H9 (cell line): ENCODE results near the gene HAUS7. TPM values are rescaled to one million over a fixed set of nuclear protein-coding genes. Genes with fewer than 3 reads are reported as not detected.

Experiments
- DNase-seq: peaks from one replicate; pipeline ENCODE4 v3.0.0-alpha.2; 2017
- H2AFZ ChIP-seq: one replicate; pipeline ENCODE4 v1.6.1; 2013; ENCODE audit warnings: mild to moderate bottlenecking, low read length, control low read depth, moderate library complexity
- H2AK5ac ChIP-seq: 2 replicates; pipeline ENCODE4 v1.6.1; 2013; ENCODE audit warnings: low read length, control low read depth, mixed read lengths; ENCODE audit not compliant: insufficient read length
- H2BK120ac ChIP-seq: one replicate; pipeline ENCODE4 v1.6.1; 2013; ENCODE audit warnings: low read depth, mild to moderate bottlenecking, low read length, control low read depth, inconsistent platforms; ENCODE audit not compliant: poor library complexity, severe bottlenecking
- H2BK12ac ChIP-seq: 2 replicates; pipeline ENCODE4 v1.6.1; 2013; ENCODE audit warnings: low read length, control low read depth, mixed read lengths, low read depth; ENCODE audit not compliant: insufficient read length
- H2BK15ac ChIP-seq: 2 replicates; pipeline ENCODE4 v1.6.1; 2013; ENCODE audit warnings: low read depth, low read length, control low read depth
- H2BK20ac ChIP-seq: one replicate; pipeline ENCODE4 v1.6.1; 2013; ENCODE audit warnings: low read depth, mild to moderate bottlenecking, low read length, control low read depth, inconsistent platforms; ENCODE audit not compliant: poor library complexity, severe bottlenecking
- H2BK5ac ChIP-seq: 2 replicates; pipeline ENCODE4 v1.6.1; 2013; ENCODE audit warnings: low read length, control low read depth, mixed read lengths; ENCODE audit not compliant: insufficient read length
- H3K14ac ChIP-seq: 2 replicates; pipeline ENCODE4 v1.6.1; 2013; ENCODE audit warnings: low read length, control low read depth; ENCODE audit not compliant: insufficient read depth
- H3K18ac ChIP-seq: 2 replicates; pipeline ENCODE4 v1.6.1; 2013; ENCODE audit warnings: low read depth, mild to moderate bottlenecking, mixed read lengths, low read length, control low read depth; ENCODE audit not compliant: insufficient read length
- H3K23ac ChIP-seq: 2 replicates; pipeline ENCODE4 v1.6.1; 2013; ENCODE audit warnings: low read length, control low read depth, mixed read lengths, low read depth; ENCODE audit not compliant: insufficient read length
- H3K23me2 ChIP-seq: 2 replicates; pipeline ENCODE4 v1.6.1; 2013; ENCODE audit warnings: low read depth, mild to moderate bottlenecking, mixed read lengths, low read length, control low read depth; ENCODE audit not compliant: insufficient read length, poor library complexity, severe bottlenecking
- H3K27ac ChIP-seq: 2 replicates; pipeline ENCODE4 v1.5.1; 2013; ENCODE audit warnings: low read length, control low read depth, mixed read lengths, low read depth; ENCODE audit not compliant: insufficient read length
- H3K27me3 ChIP-seq: 2 replicates; pipeline ENCODE4 v1.6.1; 2013; ENCODE audit warnings: low read length, control low read depth, inconsistent platforms; ENCODE audit not compliant: insufficient read depth
- H3K4ac ChIP-seq: 2 replicates; pipeline ENCODE4 v1.6.1; 2013; ENCODE audit warnings: low read depth, mild to moderate bottlenecking, control low read depth, inconsistent platforms, low read length, moderate library complexity
- H3K4me1 ChIP-seq: 2 replicates; pipeline ENCODE4 v1.6.1; 2013; ENCODE audit warnings: low read length, control low read depth, inconsistent platforms; ENCODE audit not compliant: insufficient read depth
- H3K4me2 ChIP-seq: 2 replicates; pipeline ENCODE4 v1.6.1; 2013; ENCODE audit warnings: low read length, control low read depth, mixed read lengths; ENCODE audit not compliant: insufficient read length, insufficient read depth
- H3K56ac ChIP-seq: 2 replicates; pipeline ENCODE4 v1.6.1; 2013; ENCODE audit warnings: low read depth, mild to moderate bottlenecking, mixed read lengths, low read length, control low read depth; ENCODE audit not compliant: insufficient read length
- H3K79me1 ChIP-seq: 2 replicates; pipeline ENCODE4 v1.6.1; 2013; ENCODE audit warnings: low read depth, mild to moderate bottlenecking, moderate library complexity, low read length, control low read depth, inconsistent platforms; ENCODE audit not compliant: insufficient read depth, poor library complexity, severe bottlenecking
- H3K79me2 ChIP-seq: 2 replicates; pipeline ENCODE4 v1.6.1; 2013; ENCODE audit warnings: low read length, control low read depth, inconsistent platforms; ENCODE audit not compliant: insufficient read depth
- H3K9ac ChIP-seq: 2 replicates; pipeline ENCODE4 v1.6.1; 2013; ENCODE audit warnings: low read length, control low read depth, mixed read lengths; ENCODE audit not compliant: insufficient read length; ENCODE audit errors: extremely low read depth
- H3K9me3 ChIP-seq: one replicate; pipeline ENCODE4 v1.6.1; 2013; ENCODE audit warnings: low read depth, low read length, inconsistent platforms; ENCODE audit not compliant: control insufficient read depth
- H3T11ph ChIP-seq: one replicate; pipeline ENCODE4 v1.6.1; 2013; ENCODE audit warnings: mild to moderate bottlenecking, low read length, control low read depth, inconsistent platforms
- H4K20me1 ChIP-seq: one replicate; pipeline ENCODE4 v1.6.1; 2013; ENCODE audit not compliant: control insufficient read depth, insufficient read length, insufficient read depth
- H4K5ac ChIP-seq: 2 replicates; pipeline ENCODE4 v1.6.1; 2013; ENCODE audit warnings: low read depth, mild to moderate bottlenecking, mixed read lengths, low read length, control low read depth; ENCODE audit not compliant: insufficient read length
- H4K8ac ChIP-seq: replicated peaks from 2 replicates; pipeline ENCODE4 v1.6.1; 2013; ENCODE audit warnings: low read length, control low read depth, mixed read lengths, low read depth; ENCODE audit not compliant: insufficient read length
- H4K91ac ChIP-seq: 2 replicates; pipeline ENCODE4 v1.6.1; 2013; ENCODE audit warnings: low read depth, mild to moderate bottlenecking, moderate library complexity, mixed read lengths, low read length, control low read depth; ENCODE audit not compliant: insufficient read length
- H3K27ac Mint-ChIP-seq, 3 experiments: 2 replicates in 2 of 3; 3 replicates in 1 of 3; pipeline ENCODE4 v1.8.0; 2020 to 2021; ENCODE audit warnings: mixed read lengths in 3 of 3, mild to moderate bottlenecking in 1 of 3, moderate library complexity in 1 of 3
- H3K27me3 Mint-ChIP-seq: 2 replicates; pipeline ENCODE4 v1.8.0; 2021; ENCODE audit warnings: low read depth, mild to moderate bottlenecking, moderate library complexity, mixed read lengths
- H3K36me3 Mint-ChIP-seq, 3 experiments: 2 replicates in 2 of 3; 3 replicates in 1 of 3; pipeline ENCODE4 v1.8.0; 2020 to 2021; ENCODE audit warnings: low read depth in 3 of 3, mixed read lengths in 3 of 3; ENCODE audit not compliant: insufficient read depth in 1 of 3
- H3K4me1 Mint-ChIP-seq, 2 experiments: 2 replicates each; pipeline ENCODE4 v1.8.0; 2020; ENCODE audit warnings: mixed read lengths in 2 of 2
- H3K4me3 Mint-ChIP-seq, 2 experiments: 2 replicates in 1 of 2; 3 replicates in 1 of 2; pipeline ENCODE4 v1.8.0; 2020 to 2021; ENCODE audit warnings: mild to moderate bottlenecking in 2 of 2, mixed read lengths in 2 of 2, moderate library complexity in 1 of 2
- H3K9me3 Mint-ChIP-seq, 2 experiments: 2 replicates in 1 of 2; 3 replicates in 1 of 2; pipeline ENCODE4 v1.8.0; 2020; ENCODE audit warnings: mild to moderate bottlenecking in 2 of 2, mixed read lengths in 2 of 2, moderate library complexity in 1 of 2
- CTCF ChIP-seq: fragments of 200-600 bp; sonication (generic); conservative IDR thresholded peaks from 3 replicates; pipeline ENCODE4 v1.8.0; 2021; ENCODE audit warnings: antibody characterized with exemption, mild to moderate bottlenecking
- WGBS: extraction: QIAGEN DNeasy Blood & Tissue Kit; methylation state at CpG from one replicate; pipeline ENCODE4 v1.1.7; 2013; ENCODE audit warnings: missing lambda C conversion rate, low lambda C conversion rate, mixed read lengths; ENCODE audit not compliant: insufficient read length; ENCODE audit errors: extremely low coverage; 5-methylcytosine and 5-hydroxymethylcytosine counted together
- total RNA-seq: library from RNA; stranded (reverse); gene quantifications from 2 replicates; pipeline ENCODE4 v1.2.1, GENCODE V29; 2021

HAUS7 gene
- total RNA-seq, 1 experiment from 2014 or later = 45.3 TPM

GRCh38 chrX:153501530-153501929 lies 31.2 kb upstream of the HAUS7 start:
- peaks cover 4% of the 10 kb centered on the region for H3K27me3 Mint-ChIP-seq
- H3K56ac ChIP-seq = no peak overlapping the region
- H3K9me3 Mint-ChIP-seq = peaks cover 48 to 58% of the 10 kb centered on the region in 2 experiments
- no peak for DNase-seq
- H3K4me1 Mint-ChIP-seq = no peaks in the 10 kb centered on the region
- H4K8ac ChIP-seq = no peak overlapping the region
- no peaks in the 10 kb centered on the region for H4K20me1 ChIP-seq
- H2BK5ac ChIP-seq = no peak overlapping the region
- no peak overlapping the region for H3T11ph ChIP-seq
- H3K23me2 ChIP-seq = no peaks in the 10 kb centered on the region
- no peak overlapping the region for H3K27ac ChIP-seq
- H2BK120ac ChIP-seq = no peak overlapping the region
- no peak overlapping the region for H3K23ac ChIP-seq
- H3K4me3 Mint-ChIP-seq = no peak overlapping the region; a peak in 1 of 5 replicates
- H3K14ac ChIP-seq = no peak overlapping the region; the same call in 1 of the 2 replicates
- H3K4me2 ChIP-seq = no peak overlapping the region
- no peak overlapping the region for H4K91ac ChIP-seq
- TF ChIP-seq CTCF = no peak
- H2AK5ac ChIP-seq = no peak overlapping the region
- H3K27ac Mint-ChIP-seq = no peak overlapping the region
- no peak overlapping the region for H2BK15ac ChIP-seq
- H3K4me1 ChIP-seq = no peaks in the 10 kb centered on the region
- no CpG with 5 or more reads among the region's 8 CpGs for WGBS
- H3K79me2 ChIP-seq = no peaks in the 10 kb centered on the region
- no peak overlapping the region for H3K18ac ChIP-seq
- H2BK12ac ChIP-seq = no peak overlapping the region
- H3K79me1 ChIP-seq = no peaks in the 10 kb centered on the region
- H3K4ac ChIP-seq = no peak overlapping the region
- no peak overlapping the region for H2BK20ac ChIP-seq
- H3K9ac ChIP-seq = no peak overlapping the region
- peaks cover 25% of the 10 kb centered on the region for H3K9me3 ChIP-seq
- H3K36me3 Mint-ChIP-seq = peaks cover 6 to 8% (median 8%) of the 10 kb centered on the region in 3 experiments; a peak in 5 of 7 replicates
- no peaks in the 10 kb centered on the region for H3K27me3 ChIP-seq
- no peak overlapping the region for H2AFZ ChIP-seq
- no peak overlapping the region for H4K5ac ChIP-seq
